ENCODE results near the gene ZFAND2A.
"Not testable (repeated sequence)": the region's sequence is repeated elsewhere in the genome, so short reads cannot be mapped to it uniquely, and the experiment has no call there.

The ZFAND2A gene

GRCh38 chr7:1151156-1151555, 8.8 kb downstream of the ZFAND2A start:
- no peak for DNase-seq (ENCODE audit: low read depth)

- no peak for DNase-seq (ENCODE audit: low read depth)
Measured at GRCh38 chr7:1150400-1151002, 9.5 kb downstream of the ZFAND2A start.

GRCh38 chr7:1149351-1149794, 10.6 kb downstream of the ZFAND2A start:
- DNase-seq (ENCODE audit: low read depth) = no peak

- DNase-seq (ENCODE audit: low read depth) = not testable (repeated sequence)
Measured at GRCh38 chr7:1147873-1148272, 12.1 kb downstream of the ZFAND2A start.

- DNase-seq (ENCODE audit: low read depth) = peak; percentile 38
Measured at GRCh38 chr7:1144269-1144771, 15.7 kb downstream of the ZFAND2A start.

GRCh38 chr7:1143031-1143430, 17.0 kb downstream of the ZFAND2A start:
- DNase-seq (ENCODE audit: low read depth) = not testable (repeated sequence)

GRCh38 chr7:1142051-1142635, 17.9 kb downstream of the ZFAND2A start:
- no peak for DNase-seq (ENCODE audit: low read depth)

GRCh38 chr7:1141651-1142050, 18.3 kb downstream of the ZFAND2A start:
- DNase-seq (ENCODE audit: low read depth) = no peak

GRCh38 chr7:1140476-1141104, 19.4 kb downstream of the ZFAND2A start:
- DNase-seq (ENCODE audit: low read depth) = no peak

- DNase-seq (ENCODE audit: low read depth) = no peak
Measured at GRCh38 chr7:1137517-1138167, 22.4 kb downstream of the ZFAND2A start.

- peak; percentile 34 for DNase-seq (ENCODE audit: low read depth)
Measured at GRCh38 chr7:1136841-1137516, 23.0 kb downstream of the ZFAND2A start.

- no peak for DNase-seq (ENCODE audit: low read depth)
Measured at GRCh38 chr7:1134951-1135350, 25.0 kb downstream of the ZFAND2A start.

- no peak for DNase-seq (ENCODE audit: low read depth)
Measured at GRCh38 chr7:1131471-1132265, 28.3 kb downstream of the ZFAND2A start.

- no peak for DNase-seq (ENCODE audit: low read depth)
Measured at GRCh38 chr7:1130021-1130990, 29.7 kb downstream of the ZFAND2A start.

GRCh38 chr7:1129431-1129830, 30.6 kb downstream of the ZFAND2A start:
- no peak for DNase-seq (ENCODE audit: low read depth)

- no peak for DNase-seq (ENCODE audit: low read depth)
Measured at GRCh38 chr7:1127001-1127400, 33.0 kb downstream of the ZFAND2A start.

- no peak for DNase-seq (ENCODE audit: low read depth)
Measured at GRCh38 chr7:1125603-1125969, 34.4 kb downstream of the ZFAND2A start.

GRCh38 chr7:1124816-1125602, 35.0 kb downstream of the ZFAND2A start:
- DNase-seq (ENCODE audit: low read depth) = no peak

GRCh38 chr7:1124164-1124563, 35.8 kb downstream of the ZFAND2A start:
- DNase-seq (ENCODE audit: low read depth) = no peak
